HEK293 (cell line): ENCODE data around the gene ATF1.
A peak's percentile ranks its signal among the peaks of the same experiment; 100 is the strongest.

Experiments used
- CTCF ChIA-PET: fragments of 350-600 bp; formaldehyde crosslinking; extraction: SDS; loops from one replicate; lab custom pipeline; 2021; ENCODE audit warnings: antibody characterized with exemption; lab: Yijun Ruan, JAX
- POLR2A ChIA-PET: fragments of 300-600 bp; formaldehyde crosslinking; extraction: SDS; loops from one replicate; lab custom pipeline; 2020; ENCODE audit warnings: antibody characterized with exemption, inconsistent platforms; lab: Yijun Ruan, JAX
- H3K27ac ChIP-seq: fragments of 200-500 bp; sonication (Bioruptor generic); 2 replicates; pipeline ENCODE4 v1.5.1; 2014; ENCODE audit warnings: low read depth, low read length, control low read depth, inconsistent platforms; ENCODE audit errors: extremely low read depth
- H3K36me3 ChIP-seq, 2 experiments: fragments of 200-500 bp in 1 of 2; sonication (Bioruptor generic) in 1 of 2; 1 replicate in 1 of 2; 2 replicates in 1 of 2; pipeline ENCODE4 v1.5.1; 2014 to 2017; ENCODE audit warnings: inconsistent platforms in 2 of 2, low read length in 2 of 2; ENCODE audit not compliant: control insufficient read depth in 2 of 2, insufficient read depth in 1 of 2
- H3K4me1 ChIP-seq: fragments of 200-500 bp; sonication (Bioruptor generic); 2 replicates; pipeline ENCODE4 v1.5.1; 2014; ENCODE audit warnings: mild to moderate bottlenecking, low read length, inconsistent platforms; ENCODE audit not compliant: control insufficient read depth, insufficient read depth
- H3K4me3 ChIP-seq: 2 replicates; pipeline ENCODE4 v1.5.1; 2011; ENCODE audit warnings: low read depth, mild to moderate bottlenecking, control low read depth, low read length, moderate library complexity
- H3K9me3 ChIP-seq: fragments of 200-500 bp; sonication (Bioruptor generic); 2 replicates; pipeline ENCODE4 v1.5.1; 2014; ENCODE audit warnings: low read depth, low read length, inconsistent platforms; ENCODE audit not compliant: control insufficient read depth, insufficient read depth
- EGR2 ChIP-seq: fragments of 450-650 bp; formaldehyde crosslinking; IDR thresholded peaks from 2 replicates; pipeline ENCODE4 v1.5.1; 2016; ENCODE audit warnings: low read depth, missing biosample characterization, missing genetic modification characterization
- GLIS2 ChIP-seq: fragments of 450-650 bp; formaldehyde crosslinking; IDR thresholded peaks from 2 replicates; pipeline ENCODE4 v1.5.1; 2016; ENCODE audit warnings: missing biosample characterization, missing genetic modification characterization
- KLF17 ChIP-seq: fragments of 450-650 bp; formaldehyde crosslinking; IDR thresholded peaks from 2 replicates; pipeline ENCODE4 v1.5.1; 2016; ENCODE audit warnings: missing biosample characterization, missing genetic modification characterization
- SALL2 ChIP-seq: fragments of 450-650 bp; formaldehyde crosslinking; IDR thresholded peaks from 2 replicates; pipeline ENCODE4 v1.5.0; 2017; ENCODE audit warnings: missing biosample characterization, mild to moderate bottlenecking, missing genetic modification characterization, borderline replicate concordance
- ZBTB10 ChIP-seq: fragments of 450-650 bp; formaldehyde crosslinking; IDR thresholded peaks from 2 replicates; pipeline ENCODE4 v1.5.1; 2016; ENCODE audit warnings: missing biosample characterization, missing genetic modification characterization
- ZBTB20 ChIP-seq: fragments of 450-650 bp; formaldehyde crosslinking; IDR thresholded peaks from 2 replicates; pipeline ENCODE4 v1.5.1; 2016; ENCODE audit warnings: missing biosample characterization, missing genetic modification characterization
- ZBTB44 ChIP-seq: fragments of 450-650 bp; IDR thresholded peaks from 2 replicates; pipeline ENCODE4 v1.5.1; 2018; ENCODE audit warnings: missing biosample characterization, mild to moderate bottlenecking, missing genetic modification characterization
- ZFP69B ChIP-seq: fragments of 450-650 bp; formaldehyde crosslinking; IDR thresholded peaks from 2 replicates; pipeline ENCODE4 v1.5.1; 2016; ENCODE audit warnings: missing biosample characterization, missing genetic modification characterization
- ZNF202 ChIP-seq: fragments of 450-650 bp; formaldehyde crosslinking; IDR thresholded peaks from 2 replicates; pipeline ENCODE4 v1.5.1; 2016; ENCODE audit warnings: missing biosample characterization, missing genetic modification characterization, borderline replicate concordance
- ZNF26 ChIP-seq: fragments of 450-650 bp; formaldehyde crosslinking; IDR thresholded peaks from 2 replicates; pipeline ENCODE4 v1.5.1; 2016; ENCODE audit warnings: missing biosample characterization, missing genetic modification characterization
- ZNF362 ChIP-seq: fragments of 450-650 bp; formaldehyde crosslinking; IDR thresholded peaks from 2 replicates; pipeline ENCODE4 v1.5.1; 2016; ENCODE audit warnings: missing biosample characterization, missing genetic modification characterization
- ZNF416 ChIP-seq: fragments of 450-650 bp; formaldehyde crosslinking; IDR thresholded peaks from 2 replicates; pipeline ENCODE4 v1.5.1; 2016; ENCODE audit warnings: missing biosample characterization, missing genetic modification characterization
- ZNF423 ChIP-seq: fragments of 450-650 bp; formaldehyde crosslinking; IDR thresholded peaks from 2 replicates; pipeline ENCODE4 v1.5.1; 2016; ENCODE audit warnings: missing biosample characterization, missing genetic modification characterization
- ZNF488 ChIP-seq: fragments of 450-650 bp; formaldehyde crosslinking; IDR thresholded peaks from 2 replicates; pipeline ENCODE4 v1.5.1; 2016; ENCODE audit warnings: missing biosample characterization, missing genetic modification characterization
- ZNF510 ChIP-seq: fragments of 450-650 bp; formaldehyde crosslinking; IDR thresholded peaks from 2 replicates; pipeline ENCODE4 v1.5.1; 2018; ENCODE audit warnings: mild to moderate bottlenecking, missing genetic modification characterization, missing biosample characterization; ENCODE audit not compliant: insufficient replicate concordance
- ZNF621 ChIP-seq: fragments of 450-650 bp; formaldehyde crosslinking; IDR thresholded peaks from 2 replicates; pipeline ENCODE4 v1.5.1; 2017; ENCODE audit warnings: missing biosample characterization, missing genetic modification characterization
- ZNF629 ChIP-seq: fragments of 450-650 bp; formaldehyde crosslinking; IDR thresholded peaks from 2 replicates; pipeline ENCODE4 v1.5.1; 2017; ENCODE audit warnings: missing biosample characterization, missing genetic modification characterization
- ZNF670 ChIP-seq: fragments of 450-650 bp; formaldehyde crosslinking; IDR thresholded peaks from 2 replicates; pipeline ENCODE4 v1.5.1; 2016; ENCODE audit warnings: missing biosample characterization, missing genetic modification characterization, low read depth
- ZSCAN23 ChIP-seq: fragments of 450-650 bp; formaldehyde crosslinking; IDR thresholded peaks from 2 replicates; pipeline ENCODE4 v1.5.1; 2016; ENCODE audit warnings: missing biosample characterization, missing genetic modification characterization
- ZXDB ChIP-seq: fragments of 450-650 bp; formaldehyde crosslinking; IDR thresholded peaks from 2 replicates; pipeline ENCODE4 v1.5.1; 2016; ENCODE audit warnings: missing biosample characterization, missing genetic modification characterization

The ATF1 gene

GRCh38 chr12:50786498-50787231 lies 22.8 kb downstream of the ATF1 start:
- Histone ChIP-seq H3K9me3 (no peaks in the 10 kb centered on the region), H3K27ac (no peak overlapping the region), H3K4me1 (0 out of 2 replicates have a peak, but pooled peaks cover 3% of the 10 kb centered on the region), H3K4me3 (no peak overlapping the region), H3K36me3 (peaks cover 2 to 8% of the 10 kb centered on the region in 2 experiments; a peak in 2 of 3 replicates)
- CTCF ChIA-PET = interaction anchor here (1.2 to 1.6 kb wide), 3 partner anchors 18 to 51 kb away, joined by 3 to 9 read pairs (median 6); no protein-coding TSS in a partner anchor
- TF ChIP-seq ZNF26 (tag by site-specific recombination) (peak; percentile 93), KLF17 (peak; percentile 90), ZBTB20 (no peak)
- POLR2A ChIA-PET = interaction anchor here (1.3 kb wide), 1 partner anchor 23 kb away, joined by 7 read pairs; the partner anchor contains the start of gene ATF1

- Histone ChIP-seq H3K27ac (no peak overlapping the region), H3K4me3 (no peak overlapping the region), H3K36me3 (peaks cover 0 to 6% of the 10 kb centered on the region in 2 experiments; a peak in 1 of 3 replicates), H3K9me3 (no peaks in the 10 kb centered on the region)
- TF ChIP-seq ZNF629 (no peak), ZNF202 (tag by site-specific recombination) (no peak), ZBTB20 (no peak), ZNF416 (tag by site-specific recombination) (no peak), SALL2 (tag by site-specific recombination) (no peak), ZXDB (tag by site-specific recombination) (no peak), ZSCAN23 (tag by site-specific recombination) (no peak), ZNF670 (tag by site-specific recombination) (no peak), ZNF362 (tag by site-specific recombination) (no peak), ZNF510 (tag by site-specific recombination) (no peak)
- TF ChIP-seq, all 188 proteins: peak for 0
- 0 out of 2 replicates have a peak, but pooled peaks cover 3% of the 10 kb centered on the region for H3K4me1 ChIP-seq
- CTCF ChIA-PET = interaction anchor here (0.6 to 1.6 kb wide), 6 partner anchors 19 to 800 kb away, joined by 3 to 9 read pairs (median 3); no protein-coding TSS in a partner anchor
- POLR2A ChIA-PET = interaction anchor here (0.7 to 1.3 kb wide), 2 partner anchors 24 to 236 kb away, joined by 4 to 7 read pairs; partner anchors contain the start of gene ATF1
Observed at GRCh38 chr12:50787618-50788017, 23.7 kb downstream of the ATF1 start.

GRCh38 chr12:50788561-50788960 lies 24.7 kb downstream of the ATF1 start:
- Histone ChIP-seq H3K4me3 (no peak overlapping the region), H3K27ac (no peak overlapping the region), H3K9me3 (no peaks in the 10 kb centered on the region), H3K4me1 (0 out of 2 replicates have a peak, but pooled peaks cover 3% of the 10 kb centered on the region), H3K36me3 (peaks cover 0 to 6% of the 10 kb centered on the region in 2 experiments; a peak in 1 of 3 replicates)
- ChIA-PET CTCF (interaction anchor here (0.6 to 1.3 kb wide), 3 partner anchors 126 to 553 kb away, joined by 3 read pairs; no protein-coding TSS in a partner anchor), POLR2A (interaction anchor here (0.6 to 0.7 kb wide), 2 partner anchors 235 to 565 kb away, joined by 3 to 4 read pairs; no protein-coding TSS in a partner anchor)
- no peak for TF ChIP-seq ZNF621
- TF ChIP-seq ZBTB20 = no peak
- TF ChIP-seq ZNF488 (tag by site-specific recombination) = no peak
- no peak for TF ChIP-seq ZNF423
- TF ChIP-seq ZBTB44 (tag by site-specific recombination) = no peak
- no peak for TF ChIP-seq ZNF202 (tag by site-specific recombination)
- TF ChIP-seq GLIS2 = no peak
- no peak for TF ChIP-seq ZFP69B (tag by site-specific recombination)
- no peak for TF ChIP-seq EGR2
- TF ChIP-seq ZBTB10 = no peak
